Upper lobe of right lung (tissue), 1 donor: ENCODE measurements around the gene C2CD3. TPM values are rescaled to one million over a fixed set of nuclear protein-coding genes. Genes with fewer than 3 reads are reported as not detected.
A peak's percentile ranks its signal among the peaks of the same experiment; 100 is the strongest.
"Not testable (repeated sequence)": the region's sequence is repeated elsewhere in the genome, so short reads cannot be mapped to it uniquely, and the experiment has no call there.

Experiments used
- ATAC-seq: fragments of 200-7000 bp; cut with Tn5 transposase; one replicate; pipeline ENCODE4 v1.9.1; 2020; ENCODE audit warnings: mild to moderate bottlenecking, moderate library complexity
- DNase-seq: peaks from one replicate; pipeline ENCODE4 v3.0.0-alpha.2; 2020
- H3K27ac ChIP-seq: fragments of 200-600 bp; one replicate; pipeline ENCODE4 v1.8.0; 2022
- H3K27me3 ChIP-seq: fragments of 200-600 bp; one replicate; pipeline ENCODE4 v1.8.0; 2022; ENCODE audit warnings: mild to moderate bottlenecking
- H3K36me3 ChIP-seq: fragments of 200-600 bp; one replicate; pipeline ENCODE4 v1.8.0; 2022
- H3K4me1 ChIP-seq: fragments of 200-600 bp; one replicate; pipeline ENCODE4 v1.8.0; 2022
- H3K4me3 ChIP-seq: fragments of 200-600 bp; one replicate; pipeline ENCODE4 v1.8.0; 2022; ENCODE audit warnings: mild to moderate bottlenecking
- H3K9me3 ChIP-seq: fragments of 200-600 bp; one replicate; pipeline ENCODE4 v1.8.0; 2022
- CTCF ChIP-seq: fragments of 200-600 bp; IDR thresholded peaks from one replicate; pipeline ENCODE4 v1.8.0; 2022; ENCODE audit warnings: antibody characterized with exemption
- intact Hi-C: fragments of 100-400 bp; cut with DNase I; formaldehyde crosslinking; loops from one replicate; pipeline ENCODE4 v1.11.0; 2022
- total RNA-seq: library from RNA; stranded (reverse); fragmentation: NEBNext Ultra II Directional; extraction: Animal tissue kit (Norgen Biotek cat#: 25700); gene quantifications from one replicate; pipeline ENCODE4 v1.2.1, GENCODE V29; 2021
- donor health status: DM: no; HTN: yes; CAD: no; lungs with severe emphysema.

The C2CD3 gene
- total RNA-seq, 1 donor from 2014 or later = 26.8 TPM

GRCh38 chr11:74069146-74070046, 101.4 kb downstream of the C2CD3 start:
- Histone ChIP-seq H3K4me3 (no peak overlapping the region), H3K27me3 (no peaks in the 10 kb centered on the region), H3K4me1 (no peaks in the 10 kb centered on the region), H3K9me3 (no peaks in the 10 kb centered on the region), H3K36me3 (peaks cover 31% of the 10 kb centered on the region), H3K27ac (no peak overlapping the region)
- TF ChIP-seq CTCF = no peak
- ATAC-seq (peak; percentile 53), DNase-seq (no peak)
- intact Hi-C loops = no loop called here

- ATAC-seq, H3K27ac ChIP-seq, H3K27me3 ChIP-seq, DNase-seq, H3K4me1 ChIP-seq, intact Hi-C loops, H3K9me3 ChIP-seq, H3K36me3 ChIP-seq, H3K4me3 ChIP-seq: not testable (repeated sequence)
These were observed 104.1 kb downstream of the C2CD3 start for GRCh38 chr11:74066663-74067062.

GRCh38 chr11:74065534-74065933, 105.3 kb downstream of the C2CD3 start:
- ATAC-seq, H3K4me1 ChIP-seq, H3K9me3 ChIP-seq, H3K27ac ChIP-seq, intact Hi-C loops, DNase-seq, H3K4me3 ChIP-seq, H3K36me3 ChIP-seq, H3K27me3 ChIP-seq: not testable (repeated sequence)

GRCh38 chr11:74063628-74064027, 107.2 kb downstream of the C2CD3 start:
- DNase-seq, intact Hi-C loops, H3K4me1 ChIP-seq, ATAC-seq, H3K27ac ChIP-seq, H3K27me3 ChIP-seq, H3K4me3 ChIP-seq, H3K36me3 ChIP-seq, H3K9me3 ChIP-seq: not testable (repeated sequence)

GRCh38 chr11:74061599-74061998, 109.2 kb downstream of the C2CD3 start:
- H3K27ac ChIP-seq, H3K36me3 ChIP-seq, DNase-seq, H3K4me3 ChIP-seq, ATAC-seq, H3K27me3 ChIP-seq, H3K9me3 ChIP-seq, H3K4me1 ChIP-seq, intact Hi-C loops: not testable (repeated sequence)

- Histone ChIP-seq H3K9me3 (no peaks in the 10 kb centered on the region), H3K4me3 (no peak overlapping the region), H3K27me3 (no peaks in the 10 kb centered on the region), H3K27ac (no peak overlapping the region), H3K36me3 (peaks cover 5% of the 10 kb centered on the region), H3K4me1 (no peaks in the 10 kb centered on the region)
- intact Hi-C loops = no loop called here
- TF ChIP-seq CTCF = no peak
- DNase-seq (no peak), ATAC-seq (no peak)
These were observed 113.3 kb downstream of the C2CD3 start for GRCh38 chr11:74057249-74058151.

GRCh38 chr11:74055938-74056337, 114.9 kb downstream of the C2CD3 start:
- intact Hi-C loops = no loop called here
- no peak overlapping the region for H3K4me3 ChIP-seq
- no peak overlapping the region for H3K27ac ChIP-seq
- no peaks in the 10 kb centered on the region for H3K4me1 ChIP-seq
- peaks cover 5% of the 10 kb centered on the region for H3K36me3 ChIP-seq
- no peak for TF ChIP-seq CTCF
- ATAC-seq (no peak), DNase-seq (no peak)
- no peaks in the 10 kb centered on the region for H3K9me3 ChIP-seq
- H3K27me3 ChIP-seq = no peaks in the 10 kb centered on the region
